ENCODE measurements around the gene TERT. TPM values are rescaled to one million over a fixed set of nuclear protein-coding genes. Genes with fewer than 3 reads are reported as not detected.
"Not testable (repeated sequence)": the region's sequence is repeated elsewhere in the genome, so short reads cannot be mapped to it uniquely, and the experiment has no call there.

The TERT gene
- total and polyA plus RNA-seq, 3 experiments from 2014 or later = 2.0 to 2.5 TPM; not detected in 1

GRCh38 chr5:1229023-1229422 is 65.8 kb downstream of the TERT start:
- H3K27ac ChIP-seq (ENCODE audit: low read depth, low read length); H3K27me3 ChIP-seq (ENCODE audit: insufficient read depth, low read length, poor library complexity, severe bottlenecking); CTCF ChIA-PET; H3K4me3 ChIP-seq (ENCODE audit: low read length); H3K9me3 ChIP-seq (ENCODE audit: low read length); H3K9me3 Mint-ChIP-seq; DNase-seq; H3K4me1 ChIP-seq (ENCODE audit: insufficient read depth, low read length); H3K4me1 Mint-ChIP-seq; H3K36me3 ChIP-seq (ENCODE audit: insufficient read depth, low read length); POLR2A ChIA-PET; H3K36me3 Mint-ChIP-seq: not testable (repeated sequence)
- H3K27ac Mint-ChIP-seq = peak overlapping the region in 1 of 8 donors; percentile 57
- H3K4me3 Mint-ChIP-seq = peak overlapping the region in 1 of 7 donors; percentile 16
- H3K27me3 Mint-ChIP-seq = peaks cover 6 to 22% of the 10 kb centered on the region in 2 donors

GRCh38 chr5:1228120-1228519 is 66.7 kb downstream of the TERT start:
- Histone ChIP-seq H3K4me1 (ENCODE audit: insufficient read depth, low read length) (no peaks in the 10 kb centered on the region), H3K4me3 (ENCODE audit: low read length) (no peak overlapping the region), H3K27me3 (ENCODE audit: insufficient read depth, low read length, poor library complexity, severe bottlenecking) (peaks cover 4% of the 10 kb centered on the region), H3K27ac (ENCODE audit: low read depth, low read length) (no peak overlapping the region), H3K36me3 (ENCODE audit: insufficient read depth, low read length) (no peaks in the 10 kb centered on the region), H3K9me3 (ENCODE audit: low read length) (no peaks in the 10 kb centered on the region)
- Mint-ChIP-seq H3K4me1 (peaks cover 0 to 4% (median 0%) of the 10 kb centered on the region in 3 donors), H3K27me3 (peaks cover 6 to 22% of the 10 kb centered on the region in 2 donors), H3K9me3 (no peaks in the 10 kb centered on the region), H3K4me3 (no peak overlapping the region), H3K27ac (no peak overlapping the region), H3K36me3 (no peaks in the 10 kb centered on the region)
- ChIA-PET POLR2A (no interaction called here), CTCF (no interaction called here)
- DNase-seq = no peak

- DNase-seq = no peak
- Mint-ChIP-seq H3K27me3 (peaks cover 6 to 22% of the 10 kb centered on the region in 2 donors), H3K9me3 (no peaks in the 10 kb centered on the region), H3K4me3 (no peak overlapping the region), H3K27ac (no peak overlapping the region), H3K36me3 (no peaks in the 10 kb centered on the region), H3K4me1 (peaks cover 0 to 4% (median 0%) of the 10 kb centered on the region in 3 donors)
- Histone ChIP-seq H3K9me3 (ENCODE audit: low read length) (no peaks in the 10 kb centered on the region), H3K4me1 (ENCODE audit: insufficient read depth, low read length) (no peaks in the 10 kb centered on the region), H3K36me3 (ENCODE audit: insufficient read depth, low read length) (no peaks in the 10 kb centered on the region), H3K4me3 (ENCODE audit: low read length) (no peak overlapping the region), H3K27me3 (ENCODE audit: insufficient read depth, low read length, poor library complexity, severe bottlenecking) (peaks cover 4% of the 10 kb centered on the region), H3K27ac (ENCODE audit: low read depth, low read length) (no peak overlapping the region)
- ChIA-PET POLR2A (no interaction called here), CTCF (no interaction called here)
These were observed 67.2 kb downstream of the TERT start for GRCh38 chr5:1227667-1228066.

GRCh38 chr5:1226839-1227581 is 67.9 kb downstream of the TERT start:
- H3K9me3 Mint-ChIP-seq = no peaks in the 10 kb centered on the region
- H3K27me3 Mint-ChIP-seq = peaks cover 6 to 22% of the 10 kb centered on the region in 2 donors
- H3K4me3 Mint-ChIP-seq = no peak overlapping the region
- no peaks in the 10 kb centered on the region for H3K4me1 ChIP-seq (ENCODE audit: insufficient read depth, low read length)
- H3K27ac Mint-ChIP-seq = no peak overlapping the region
- DNase-seq = no peak
- H3K27me3 ChIP-seq (ENCODE audit: insufficient read depth, low read length, poor library complexity, severe bottlenecking) = peaks cover 4% of the 10 kb centered on the region
- no peak overlapping the region for H3K27ac ChIP-seq (ENCODE audit: low read depth, low read length)
- no peaks in the 10 kb centered on the region for H3K36me3 Mint-ChIP-seq
- H3K9me3 ChIP-seq (ENCODE audit: low read length) = no peaks in the 10 kb centered on the region
- POLR2A ChIA-PET = no interaction called here
- CTCF ChIA-PET = no interaction called here
- peaks cover 0 to 4% (median 0%) of the 10 kb centered on the region in 3 donors for H3K4me1 Mint-ChIP-seq
- H3K36me3 ChIP-seq (ENCODE audit: insufficient read depth, low read length) = no peaks in the 10 kb centered on the region
- no peak overlapping the region for H3K4me3 ChIP-seq (ENCODE audit: low read length)

GRCh38 chr5:1226231-1226630 is 68.6 kb downstream of the TERT start:
- Histone ChIP-seq H3K4me1 (ENCODE audit: insufficient read depth, low read length) (no peaks in the 10 kb centered on the region), H3K9me3 (ENCODE audit: low read length) (no peaks in the 10 kb centered on the region), H3K27ac (ENCODE audit: low read depth, low read length) (no peak overlapping the region), H3K27me3 (ENCODE audit: insufficient read depth, low read length, poor library complexity, severe bottlenecking) (peaks cover 4% of the 10 kb centered on the region), H3K36me3 (ENCODE audit: insufficient read depth, low read length) (no peaks in the 10 kb centered on the region), H3K4me3 (ENCODE audit: low read length) (no peak overlapping the region)
- Mint-ChIP-seq H3K27ac (no peak overlapping the region), H3K9me3 (no peaks in the 10 kb centered on the region), H3K36me3 (no peaks in the 10 kb centered on the region), H3K4me3 (no peak overlapping the region), H3K4me1 (peaks cover 0 to 4% (median 0%) of the 10 kb centered on the region in 3 donors), H3K27me3 (peaks cover 6 to 22% of the 10 kb centered on the region in 2 donors)
- ChIA-PET CTCF (no interaction called here), POLR2A (no interaction called here)
- no peak for DNase-seq

GRCh38 chr5:1225081-1225480 is 69.8 kb downstream of the TERT start, which contains the start of gene SLC6A18:
Gene SLC6A18 (plus strand): TSS chr5:1225381. CDS start chr5:1225478, 97 bp downstream.
- H3K27ac ChIP-seq (ENCODE audit: low read depth, low read length) = no peak within 1 kb of the TSS
- ChIA-PET POLR2A (no interaction called here), CTCF (no interaction called here)
- no peak within 1 kb of the TSS for H3K4me3 ChIP-seq (ENCODE audit: low read length)
- peak within 1 kb of the TSS in 1 of 8 donors; percentile 74 for H3K27ac Mint-ChIP-seq
- H3K27me3 Mint-ChIP-seq = peaks cover 6 to 17% of the 10 kb centered on the region in 2 donors
- peaks cover 4% of the 10 kb centered on the region for H3K27me3 ChIP-seq (ENCODE audit: insufficient read depth, low read length, poor library complexity, severe bottlenecking)
- H3K9me3 Mint-ChIP-seq = no peaks in the 10 kb centered on the region
- no peaks in the 10 kb centered on the region for H3K36me3 ChIP-seq (ENCODE audit: insufficient read depth, low read length)
- H3K4me1 ChIP-seq (ENCODE audit: insufficient read depth, low read length) = no peaks in the 10 kb centered on the region
- H3K4me3 Mint-ChIP-seq = no peak within 1 kb of the TSS
- no peaks in the 10 kb centered on the region for H3K9me3 ChIP-seq (ENCODE audit: low read length)
- H3K36me3 Mint-ChIP-seq = no peaks in the 10 kb centered on the region
- DNase-seq = no peak
- peaks cover 0 to 4% (median 0%) of the 10 kb centered on the region in 3 donors for H3K4me1 Mint-ChIP-seq

GRCh38 chr5:1224631-1225030 is 70.2 kb downstream of the TERT start:
- ChIA-PET POLR2A (no interaction called here), CTCF (no interaction called here)
- no peak overlapping the region for H3K4me3 Mint-ChIP-seq
- H3K36me3 Mint-ChIP-seq = no peaks in the 10 kb centered on the region
- DNase-seq = no peak
- H3K27ac Mint-ChIP-seq = peak overlapping the region in 1 of 8 donors; percentile 74
- peaks cover 4% of the 10 kb centered on the region for H3K27me3 ChIP-seq (ENCODE audit: insufficient read depth, low read length, poor library complexity, severe bottlenecking)
- no peak overlapping the region for H3K27ac ChIP-seq (ENCODE audit: low read depth, low read length)
- no peaks in the 10 kb centered on the region for H3K36me3 ChIP-seq (ENCODE audit: insufficient read depth, low read length)
- H3K9me3 Mint-ChIP-seq = no peaks in the 10 kb centered on the region
- no peaks in the 10 kb centered on the region for H3K4me1 ChIP-seq (ENCODE audit: insufficient read depth, low read length)
- H3K27me3 Mint-ChIP-seq = peaks cover 6 to 14% of the 10 kb centered on the region in 2 donors
- peaks cover 0 to 4% (median 0%) of the 10 kb centered on the region in 3 donors for H3K4me1 Mint-ChIP-seq
- no peak overlapping the region for H3K4me3 ChIP-seq (ENCODE audit: low read length)
- H3K9me3 ChIP-seq (ENCODE audit: low read length) = no peaks in the 10 kb centered on the region

- Mint-ChIP-seq H3K4me3 (no peak overlapping the region), H3K4me1 (no peaks in the 10 kb centered on the region), H3K36me3 (no peaks in the 10 kb centered on the region), H3K9me3 (no peaks in the 10 kb centered on the region), H3K27me3 (peaks cover 2 to 12% of the 10 kb centered on the region in 2 donors), H3K27ac (no peak overlapping the region)
- no peak for DNase-seq
- H3K4me1 ChIP-seq (ENCODE audit: insufficient read depth, low read length) = no peaks in the 10 kb centered on the region
- no peaks in the 10 kb centered on the region for H3K9me3 ChIP-seq (ENCODE audit: low read length)
- H3K36me3 ChIP-seq (ENCODE audit: insufficient read depth, low read length) = no peaks in the 10 kb centered on the region
- CTCF ChIA-PET = no interaction called here
- no peak overlapping the region for H3K4me3 ChIP-seq (ENCODE audit: low read length)
- no peaks in the 10 kb centered on the region for H3K27me3 ChIP-seq (ENCODE audit: insufficient read depth, low read length, poor library complexity, severe bottlenecking)
- POLR2A ChIA-PET = no interaction called here
- H3K27ac ChIP-seq (ENCODE audit: low read depth, low read length) = no peak overlapping the region
These were observed 71.6 kb downstream of the TERT start for GRCh38 chr5:1223278-1223670.

Measured in CD8-positive, alpha-beta memory T cell (primary cell).